Measurements from ENCODE around the gene LRRTM3.

Gene LRRTM3

DNA sequence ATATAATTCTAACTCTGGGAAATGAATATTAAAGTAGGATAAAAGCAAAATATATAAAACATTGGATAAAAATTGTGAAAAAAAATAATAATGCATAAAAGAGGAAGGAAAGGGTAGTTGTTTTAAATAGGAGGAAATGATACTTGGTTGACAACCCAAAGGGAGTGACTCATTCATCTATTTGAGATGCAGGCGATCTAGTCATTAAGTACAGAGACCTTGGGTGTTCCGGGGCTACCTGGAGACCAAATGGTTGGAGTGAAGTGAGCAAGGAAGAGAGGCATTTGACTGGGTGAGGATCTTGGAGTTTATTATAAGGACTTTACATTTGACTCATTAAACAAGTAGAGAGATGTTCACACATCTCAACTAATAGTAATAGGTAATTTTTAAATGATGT is 111.0 kb downstream of the LRRTM3 start:
- no peak overlapping the region for H3K4me3 Mint-ChIP-seq
- no peaks in the 10 kb centered on the region for H3K36me3 Mint-ChIP-seq
- no peaks in the 10 kb centered on the region for H3K9me3 Mint-ChIP-seq
- no peak for ATAC-seq
- DNase-seq (ENCODE audit: low spot score in 2 of 2) = no peak
- H3K4me1 Mint-ChIP-seq = no peaks in the 10 kb centered on the region
- H3K27ac Mint-ChIP-seq = no peak overlapping the region

DNA sequence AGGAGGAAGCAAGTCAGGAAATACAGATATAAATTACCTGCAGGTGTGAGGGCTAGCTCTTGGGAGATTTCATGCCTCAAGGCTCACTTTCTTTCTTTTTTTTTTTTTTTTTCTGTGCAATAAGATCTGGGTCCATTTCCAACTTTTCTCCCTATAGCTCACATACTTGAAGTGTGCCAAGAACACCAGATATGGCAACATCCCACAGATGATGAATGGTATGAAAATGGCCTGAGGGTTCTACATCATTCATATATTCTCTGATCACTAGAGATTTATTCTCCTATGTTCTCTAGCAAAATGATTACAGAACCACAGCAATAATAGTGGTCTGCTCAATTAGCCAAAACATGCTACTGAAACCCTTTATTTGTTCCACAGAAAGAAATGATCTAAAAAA is 117.2 kb downstream of the LRRTM3 start:
- Mint-ChIP-seq H3K27ac (no peak overlapping the region), H3K9me3 (no peaks in the 10 kb centered on the region), H3K4me1 (no peaks in the 10 kb centered on the region), H3K4me3 (no peak overlapping the region), H3K36me3 (no peaks in the 10 kb centered on the region)
- DNase-seq (ENCODE audit: low spot score in 2 of 2) = no peak
- ATAC-seq = no peak

- no peaks in the 10 kb centered on the region for H3K4me1 Mint-ChIP-seq
- no peak for DNase-seq (ENCODE audit: low spot score in 2 of 2)
- H3K36me3 Mint-ChIP-seq = no peaks in the 10 kb centered on the region
- no peak for ATAC-seq
- no peak overlapping the region for H3K27ac Mint-ChIP-seq
- no peaks in the 10 kb centered on the region for H3K9me3 Mint-ChIP-seq
- no peak overlapping the region for H3K4me3 Mint-ChIP-seq
Observed at GRCh38 chr10:67045404-67045803, 119.6 kb downstream of the LRRTM3 start.

GRCh38 chr10:67046507-67046906 is 120.7 kb downstream of the LRRTM3 start:
- no peak for DNase-seq (ENCODE audit: low spot score in 2 of 2)
- no peak overlapping the region for H3K27ac Mint-ChIP-seq
- ATAC-seq = no peak
- no peaks in the 10 kb centered on the region for H3K36me3 Mint-ChIP-seq
- H3K9me3 Mint-ChIP-seq = no peaks in the 10 kb centered on the region
- H3K4me3 Mint-ChIP-seq = no peak overlapping the region
- no peaks in the 10 kb centered on the region for H3K4me1 Mint-ChIP-seq

DNA sequence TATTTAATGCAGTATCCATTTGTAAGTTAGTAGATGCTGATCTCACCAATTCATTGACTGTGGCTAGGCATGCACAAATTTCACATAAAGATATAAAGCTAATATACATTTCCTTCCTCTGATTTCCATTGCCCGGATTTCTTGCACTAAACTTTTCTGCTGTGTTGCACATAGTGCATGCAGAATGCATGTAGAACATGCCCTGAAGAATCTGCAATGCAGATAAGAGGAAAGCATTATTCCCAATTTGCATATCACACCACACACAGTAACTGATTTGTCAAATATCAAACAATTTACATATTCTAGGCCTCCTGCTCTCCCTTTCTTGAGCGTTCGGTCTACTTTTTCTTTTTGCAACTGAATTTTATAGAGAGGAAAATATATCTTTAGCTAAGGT is 124.2 kb downstream of the LRRTM3 start:
- ATAC-seq = no peak
- no peak overlapping the region for H3K27ac Mint-ChIP-seq
- H3K4me1 Mint-ChIP-seq = no peaks in the 10 kb centered on the region
- no peak overlapping the region for H3K4me3 Mint-ChIP-seq
- DNase-seq (ENCODE audit: low spot score in 2 of 2) = no peak
- H3K9me3 Mint-ChIP-seq = peaks cover 7% of the 10 kb centered on the region
- no peaks in the 10 kb centered on the region for H3K36me3 Mint-ChIP-seq

DNA sequence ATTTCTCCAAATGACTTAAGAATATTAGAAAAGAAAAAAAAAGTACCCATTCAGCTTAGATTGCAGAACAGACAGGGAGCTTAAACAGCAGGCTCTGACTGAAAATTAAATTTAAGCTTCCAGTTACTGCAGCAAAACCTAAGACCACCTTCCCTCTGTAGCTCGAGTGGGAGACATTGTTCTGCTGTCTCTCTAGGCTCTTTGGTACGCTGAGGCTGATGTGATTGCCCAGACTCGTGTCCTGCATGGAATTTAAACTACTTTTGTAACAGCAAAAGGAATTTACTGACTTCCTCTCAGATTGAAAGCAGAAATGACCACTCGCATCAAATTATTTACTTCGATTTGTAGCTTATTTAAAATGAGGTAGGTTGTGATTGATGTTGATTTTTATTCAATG is 124.6 kb downstream of the LRRTM3 start:
- Mint-ChIP-seq H3K27ac (no peak overlapping the region), H3K4me3 (no peak overlapping the region), H3K9me3 (peaks cover 7% of the 10 kb centered on the region), H3K4me1 (no peaks in the 10 kb centered on the region), H3K36me3 (no peaks in the 10 kb centered on the region)
- DNase-seq (ENCODE audit: low spot score in 2 of 2) (no peak), ATAC-seq (no peak)

DNA sequence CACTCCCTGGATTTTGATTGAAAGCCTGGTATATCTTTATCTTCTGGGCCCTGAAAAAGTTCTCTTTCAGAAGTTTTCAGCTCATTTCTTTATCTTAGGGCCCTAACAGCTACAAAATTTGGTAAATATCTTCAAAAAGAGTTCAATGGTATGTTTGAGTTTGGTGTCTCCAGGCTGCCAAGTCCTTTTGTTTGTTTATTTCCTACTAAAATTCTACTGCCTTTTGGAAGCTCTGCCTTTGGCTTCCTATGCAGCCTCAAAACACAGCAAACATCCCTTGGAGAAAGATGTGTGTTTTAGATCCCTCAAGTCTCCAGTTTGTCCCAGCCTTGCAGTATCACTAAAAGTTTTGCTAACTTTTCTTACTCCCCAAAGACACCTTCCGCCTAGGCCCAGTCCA is 146.8 kb downstream of the LRRTM3 start:
- H3K9me3 Mint-ChIP-seq = peaks cover 20% of the 10 kb centered on the region
- H3K36me3 Mint-ChIP-seq = no peaks in the 10 kb centered on the region
- H3K4me3 Mint-ChIP-seq = no peak overlapping the region
- DNase-seq (ENCODE audit: low spot score in 2 of 2) = no peak
- no peak for ATAC-seq
- no peaks in the 10 kb centered on the region for H3K4me1 Mint-ChIP-seq
- no peak overlapping the region for H3K27ac Mint-ChIP-seq

DNA sequence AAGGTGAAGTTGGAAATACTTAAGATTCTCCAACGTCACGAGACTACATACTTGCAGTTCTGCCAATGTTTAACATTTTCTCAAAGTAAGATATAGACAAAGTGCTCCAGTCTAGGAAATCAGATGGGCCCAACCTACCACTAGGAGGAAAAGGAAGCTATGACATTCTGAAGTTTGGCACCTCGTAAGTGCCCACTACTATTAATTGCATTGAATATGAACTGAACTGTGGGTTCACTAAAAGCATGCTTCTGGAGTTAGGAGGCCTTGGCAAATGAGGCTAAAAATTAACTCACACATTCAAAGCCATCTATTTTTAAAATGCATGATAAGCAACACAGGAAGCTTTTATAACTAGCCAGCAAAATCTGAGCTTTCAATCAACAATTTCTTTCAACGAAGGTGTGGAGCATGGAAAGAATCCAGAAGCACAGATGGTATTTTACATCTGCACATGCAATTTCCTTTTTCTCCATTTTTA is 149.7 kb downstream of the LRRTM3 start:
- H3K36me3 Mint-ChIP-seq = no peaks in the 10 kb centered on the region
- DNase-seq (ENCODE audit: low spot score in 2 of 2) (no peak), ATAC-seq (no peak)
- H3K4me3 Mint-ChIP-seq = no peak overlapping the region
- no peaks in the 10 kb centered on the region for H3K4me1 Mint-ChIP-seq
- H3K27ac Mint-ChIP-seq = no peak overlapping the region
- H3K9me3 Mint-ChIP-seq = peaks cover 13% of the 10 kb centered on the region

- no peak overlapping the region for H3K4me3 Mint-ChIP-seq
- H3K27ac Mint-ChIP-seq = no peak overlapping the region
- H3K4me1 Mint-ChIP-seq = no peaks in the 10 kb centered on the region
- peaks cover 13% of the 10 kb centered on the region for H3K9me3 Mint-ChIP-seq
- DNase-seq (ENCODE audit: low spot score in 2 of 2) = no peak
- H3K36me3 Mint-ChIP-seq = no peaks in the 10 kb centered on the region
- no peak for ATAC-seq
Observed at GRCh38 chr10:67076144-67076543, 150.3 kb downstream of the LRRTM3 start.

DNA sequence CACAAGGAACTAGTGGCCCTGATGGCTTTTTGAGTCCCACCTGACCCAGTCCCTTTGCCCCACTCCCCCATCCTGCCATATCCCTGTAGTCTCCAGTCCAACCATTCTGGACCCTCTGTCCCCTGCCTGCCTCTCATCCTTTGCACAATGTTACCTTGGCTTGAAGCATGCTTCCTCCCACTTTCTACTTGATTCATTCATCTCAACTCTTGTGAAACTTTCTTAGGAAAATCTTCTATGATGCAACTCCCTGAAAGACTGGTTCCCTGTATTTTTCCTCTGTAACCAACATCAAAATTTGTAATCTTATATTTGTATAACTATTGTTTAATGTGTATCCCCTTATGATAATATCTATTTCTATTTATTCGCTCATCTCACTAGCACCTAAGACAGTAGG is 151.5 kb downstream of the LRRTM3 start:
- ATAC-seq = no peak
- no peak for DNase-seq (ENCODE audit: low spot score in 2 of 2)

GRCh38 chr10:67079126-67079525 is 153.3 kb downstream of the LRRTM3 start:
- DNase-seq (ENCODE audit: low spot score in 2 of 2) = no peak
- Mint-ChIP-seq H3K4me1 (no peaks in the 10 kb centered on the region), H3K27ac (no peak overlapping the region), H3K36me3 (no peaks in the 10 kb centered on the region), H3K4me3 (no peak overlapping the region), H3K9me3 (peaks cover 8% of the 10 kb centered on the region)
- no peak for ATAC-seq

More for the DNA sequence above, 151.5 kb downstream of the LRRTM3 start:
- Mint-ChIP-seq H3K27ac (no peak overlapping the region), H3K36me3 (no peaks in the 10 kb centered on the region), H3K9me3 (peaks cover 13% of the 10 kb centered on the region), H3K4me3 (no peak overlapping the region), H3K4me1 (no peaks in the 10 kb centered on the region)

DNA sequence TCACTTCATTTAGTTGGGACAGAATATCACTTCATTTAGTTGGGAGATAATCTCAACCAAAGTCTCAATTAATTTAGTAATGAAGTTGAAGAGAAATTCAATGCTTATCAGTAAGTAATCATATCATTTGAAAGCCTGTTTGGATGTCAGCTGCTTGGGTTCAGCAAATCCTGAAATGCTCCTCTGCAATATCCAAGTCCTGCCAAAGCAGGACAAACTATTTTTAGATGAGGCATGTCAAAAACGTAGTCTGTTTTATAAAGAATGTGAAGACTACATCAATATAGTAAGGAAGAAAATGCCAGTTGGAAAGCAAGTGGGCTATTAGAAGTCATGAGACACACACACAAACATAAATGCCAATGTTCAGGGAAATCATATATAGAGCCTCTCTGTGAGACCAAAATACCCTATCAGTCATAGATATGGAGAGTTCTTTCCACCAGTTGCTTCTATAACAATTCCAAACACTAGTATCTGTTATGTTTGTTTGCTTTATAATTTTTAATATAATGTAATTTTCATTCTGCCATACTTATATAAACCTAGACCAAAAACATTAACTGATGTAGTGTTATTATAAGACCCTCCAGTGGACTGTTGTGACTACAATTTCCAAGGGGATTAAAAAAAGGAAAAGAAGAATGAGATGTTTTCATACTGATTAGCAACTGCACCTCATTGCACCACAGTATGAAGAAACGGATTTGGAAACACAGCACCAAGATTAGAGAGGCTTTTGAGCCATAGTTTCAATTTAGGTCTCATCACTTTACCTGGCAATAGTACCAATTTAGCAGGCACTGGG is 160.7 kb downstream of the LRRTM3 start:
- H3K27ac Mint-ChIP-seq = no peak overlapping the region
- H3K9me3 Mint-ChIP-seq = no peaks in the 10 kb centered on the region
- no peak overlapping the region for H3K4me3 Mint-ChIP-seq
- H3K4me1 Mint-ChIP-seq = no peaks in the 10 kb centered on the region
- ATAC-seq (no peak), DNase-seq (ENCODE audit: low spot score in 2 of 2) (no peak)
- no peaks in the 10 kb centered on the region for H3K36me3 Mint-ChIP-seq

- H3K36me3 Mint-ChIP-seq = no peaks in the 10 kb centered on the region
- H3K4me3 Mint-ChIP-seq = no peak overlapping the region
- no peaks in the 10 kb centered on the region for H3K4me1 Mint-ChIP-seq
Observed at GRCh38 chr10:67087135-67087425, 161.2 kb downstream of the LRRTM3 start.

DNA sequence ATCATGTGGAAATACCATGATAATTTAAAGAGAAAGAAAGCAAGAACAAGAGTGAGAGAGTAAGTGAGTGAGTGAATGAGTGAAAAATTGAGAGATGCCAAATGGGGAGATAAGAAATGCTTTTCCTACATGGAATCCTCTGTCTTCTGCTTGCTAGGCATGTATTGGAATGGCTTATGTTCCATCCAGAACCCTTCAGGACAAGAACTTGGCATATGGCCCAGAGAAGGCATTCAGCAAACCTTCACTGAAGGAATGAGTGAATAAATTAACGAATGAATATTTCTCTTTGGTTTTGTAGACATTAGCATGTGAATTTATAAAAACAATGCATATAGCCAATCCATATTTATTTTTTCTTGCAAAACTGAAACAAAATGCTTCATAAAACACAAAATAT is 162.2 kb downstream of the LRRTM3 start:
- ATAC-seq = no peak
- Mint-ChIP-seq H3K4me1 (no peaks in the 10 kb centered on the region), H3K27ac (no peak overlapping the region), H3K9me3 (no peaks in the 10 kb centered on the region), H3K36me3 (no peaks in the 10 kb centered on the region), H3K4me3 (no peak overlapping the region)
- no peak for DNase-seq (ENCODE audit: low spot score in 2 of 2)

More at GRCh38 chr10:67087135-67087425, 161.2 kb downstream of the LRRTM3 start:
- no peak for DNase-seq (ENCODE audit: low spot score in 2 of 2)
- Mint-ChIP-seq H3K27ac (no peak overlapping the region), H3K9me3 (no peaks in the 10 kb centered on the region)
- ATAC-seq = no peak

- ATAC-seq (no peak), DNase-seq (ENCODE audit: low spot score in 2 of 2) (no peak)
- Mint-ChIP-seq H3K4me1 (no peaks in the 10 kb centered on the region), H3K9me3 (no peaks in the 10 kb centered on the region), H3K27ac (no peak overlapping the region), H3K4me3 (no peak overlapping the region), H3K36me3 (no peaks in the 10 kb centered on the region)
Observed at GRCh38 chr10:67095531-67095930, 169.7 kb downstream of the LRRTM3 start.

- DNase-seq (ENCODE audit: low spot score in 2 of 2) (no peak), ATAC-seq (no peak)
- Mint-ChIP-seq H3K9me3 (no peaks in the 10 kb centered on the region), H3K4me3 (no peak overlapping the region), H3K4me1 (no peaks in the 10 kb centered on the region), H3K27ac (no peak overlapping the region), H3K36me3 (no peaks in the 10 kb centered on the region)
Observed at GRCh38 chr10:67098461-67098860, 172.6 kb downstream of the LRRTM3 start.

DNA sequence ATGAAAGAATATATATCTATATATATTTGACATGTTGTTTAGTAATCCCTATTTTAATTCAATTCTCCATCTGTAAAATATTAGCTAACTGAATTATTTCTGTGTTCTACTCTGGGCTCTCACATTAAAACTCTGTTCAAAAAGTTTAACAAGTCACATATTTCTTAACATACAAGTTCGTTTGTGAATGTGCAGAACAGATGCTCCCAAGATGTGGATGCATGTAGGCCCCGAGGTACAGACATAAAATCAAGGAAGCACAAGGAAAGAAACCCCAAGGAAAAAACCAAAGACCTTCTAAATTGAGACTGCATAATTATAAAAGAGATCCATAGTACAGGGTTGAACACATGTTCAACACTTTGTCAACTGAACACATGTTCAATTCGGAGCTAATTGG is 175.1 kb downstream of the LRRTM3 start:
- ATAC-seq (no peak), DNase-seq (ENCODE audit: low spot score in 2 of 2) (no peak)
- no peaks in the 10 kb centered on the region for H3K36me3 Mint-ChIP-seq
- peaks cover 3% of the 10 kb centered on the region for H3K9me3 Mint-ChIP-seq
- H3K4me1 Mint-ChIP-seq = no peaks in the 10 kb centered on the region
- H3K4me3 Mint-ChIP-seq = no peak overlapping the region
- no peak overlapping the region for H3K27ac Mint-ChIP-seq
